WTC11 (cell line): ENCODE results near the gene PRPF40A. TPM values are rescaled to one million over a fixed set of nuclear protein-coding genes. Genes with fewer than 3 reads are reported as not detected.

Source experiments
- ATAC-seq: fragments of 200-7000 bp; cut with Tn5 transposase; 2 replicates; pipeline ENCODE4 v1.10.0; 2021; ENCODE audit warnings: mild to moderate bottlenecking, moderate library complexity
- CTCF ChIA-PET: fragments of 300-600 bp; sonication (Branson Sonifier 250); formaldehyde crosslinking; loops from one replicate; lab custom pipeline; 2021; ENCODE audit warnings: antibody characterized with exemption; lab: Charles Lee
- POLR2A ChIA-PET: fragments of 350-600 bp; sonication (Branson Sonifier 250); formaldehyde crosslinking; loops from one replicate; lab custom pipeline; 2021; ENCODE audit warnings: antibody characterized with exemption; lab: Charles Lee
- DNase-seq: peaks from one replicate; pipeline ENCODE4 v3.0.0; 2021; ENCODE audit warnings: low spot score
- H3K27ac Mint-ChIP-seq: 2 replicates; pipeline ENCODE4 v1.8.0; 2021; ENCODE audit warnings: mixed read lengths
- H3K27me3 Mint-ChIP-seq: 2 replicates; pipeline ENCODE4 v1.8.0; 2021; ENCODE audit warnings: low read depth, mild to moderate bottlenecking, moderate library complexity, mixed read lengths
- H3K36me3 Mint-ChIP-seq: 2 replicates; pipeline ENCODE4 v1.8.0; 2021; ENCODE audit warnings: mixed read lengths
- H3K4me1 Mint-ChIP-seq: 2 replicates; pipeline ENCODE4 v1.8.0; 2022; ENCODE audit warnings: mixed read lengths
- H3K4me3 Mint-ChIP-seq: 2 replicates; pipeline ENCODE4 v1.8.0; 2021; ENCODE audit warnings: mild to moderate bottlenecking, moderate library complexity, mixed read lengths
- H3K9me3 Mint-ChIP-seq: 2 replicates; pipeline ENCODE4 v1.8.0; 2021; ENCODE audit warnings: mixed read lengths
- CREB1 ChIP-seq: sonication (generic); formaldehyde crosslinking; IDR thresholded peaks from 2 replicates; pipeline ENCODE4 v1.8.0; 2023; ENCODE audit warnings: mild to moderate bottlenecking, missing genetic modification reagents
- ELF4 ChIP-seq: sonication (generic); formaldehyde crosslinking; IDR thresholded peaks from 2 replicates; pipeline ENCODE4 v1.8.1; 2022; ENCODE audit warnings: low read depth, mild to moderate bottlenecking, moderate library complexity, missing genetic modification reagents
- EMX1 ChIP-seq: fragments of 250-450 bp; sonication (Bioruptor Pico); IDR thresholded peaks from 2 replicates; pipeline ENCODE4 v1.8.0; 2021; ENCODE audit warnings: mild to moderate bottlenecking
- ESRRA ChIP-seq: sonication (generic); formaldehyde crosslinking; IDR thresholded peaks from 2 replicates; pipeline ENCODE4 v1.8.1; 2022; ENCODE audit warnings: mild to moderate bottlenecking, missing genetic modification reagents, borderline replicate concordance
- ETV6 ChIP-seq: sonication (generic); formaldehyde crosslinking; IDR thresholded peaks from 2 replicates; pipeline ENCODE4 v1.8.1; 2022; ENCODE audit warnings: mild to moderate bottlenecking, missing genetic modification reagents
- FOXJ3 ChIP-seq: sonication (generic); formaldehyde crosslinking; IDR thresholded peaks from 2 replicates; pipeline ENCODE4 v1.9.0; 2021; ENCODE audit warnings: missing genetic modification reagents, mild to moderate bottlenecking, borderline replicate concordance
- KAT7 ChIP-seq: sonication (generic); formaldehyde crosslinking; IDR thresholded peaks from 2 replicates; pipeline ENCODE4 v1.8.1; 2023; ENCODE audit warnings: missing genetic modification reagents, mild to moderate bottlenecking, borderline replicate concordance
- NFE2L1 ChIP-seq: sonication (generic); formaldehyde crosslinking; IDR thresholded peaks from 2 replicates; pipeline ENCODE4 v1.8.1; 2023; ENCODE audit warnings: missing genetic modification reagents
- NR1H2 ChIP-seq: sonication (generic); formaldehyde crosslinking; IDR thresholded peaks from 2 replicates; pipeline ENCODE4 v1.9.0; 2021; ENCODE audit warnings: mild to moderate bottlenecking, moderate library complexity, missing genetic modification reagents
- NR2C2 ChIP-seq: sonication (generic); formaldehyde crosslinking; IDR thresholded peaks from 2 replicates; pipeline ENCODE4 v1.8.0; 2022; ENCODE audit warnings: mild to moderate bottlenecking, missing genetic modification reagents
- OVOL2 ChIP-seq: fragments of 250-450 bp; sonication (Bioruptor Pico); IDR thresholded peaks from 2 replicates; pipeline ENCODE4 v1.9.0; 2021; ENCODE audit warnings: mild to moderate bottlenecking, borderline replicate concordance
- RELA ChIP-seq: sonication (generic); formaldehyde crosslinking; IDR thresholded peaks from 2 replicates; pipeline ENCODE4 v1.8.1; 2022; ENCODE audit warnings: missing genetic modification reagents, mild to moderate bottlenecking, borderline replicate concordance
- SMAD3 ChIP-seq: sonication (generic); formaldehyde crosslinking; IDR thresholded peaks from 2 replicates; pipeline ENCODE4 v1.8.0; 2022; ENCODE audit warnings: missing genetic modification reagents, mild to moderate bottlenecking, borderline replicate concordance
- TP53 ChIP-seq: sonication (generic); formaldehyde crosslinking; IDR thresholded peaks from 2 replicates; pipeline ENCODE4 v1.8.1; 2023; ENCODE audit warnings: mild to moderate bottlenecking, missing genetic modification reagents
- USF2 ChIP-seq: sonication (generic); formaldehyde crosslinking; IDR thresholded peaks from 2 replicates; pipeline ENCODE4 v1.8.1; 2023; ENCODE audit warnings: mild to moderate bottlenecking, missing genetic modification reagents, moderate library complexity
- ZNF232 ChIP-seq: sonication (generic); formaldehyde crosslinking; IDR thresholded peaks from 2 replicates; pipeline ENCODE4 v1.8.0; 2022; ENCODE audit warnings: mild to moderate bottlenecking, missing genetic modification reagents
- ZNF671 ChIP-seq: fragments of 250-450 bp; sonication (Bioruptor Pico); IDR thresholded peaks from 2 replicates; pipeline ENCODE4 v1.8.0; 2021; ENCODE audit warnings: mild to moderate bottlenecking
- total RNA-seq: library from RNA; stranded (reverse); gene quantifications from 3 replicates; pipeline ENCODE4 v1.2.3, GENCODE V29; 2021
- TF ChIP-seq, protein P1 (sequence below): sonication (generic); formaldehyde crosslinking; IDR thresholded peaks from 2 replicates; pipeline ENCODE4 v1.8.1; 2022; ENCODE audit warnings: mild to moderate bottlenecking, missing genetic modification reagents, moderate library complexity, borderline replicate concordance
- TF ChIP-seq, protein P2 (sequence below): sonication (generic); formaldehyde crosslinking; IDR thresholded peaks from 2 replicates; pipeline ENCODE4 v1.8.1; 2022; ENCODE audit warnings: low read depth, mild to moderate bottlenecking, moderate library complexity, missing genetic modification reagents, borderline replicate concordance
- TF ChIP-seq, protein P3 (sequence below): sonication (generic); formaldehyde crosslinking; IDR thresholded peaks from 2 replicates; pipeline ENCODE4 v1.8.0; 2023; ENCODE audit warnings: missing genetic modification reagents
- TF ChIP-seq, protein P4 (sequence below): sonication (generic); formaldehyde crosslinking; IDR thresholded peaks from 2 replicates; pipeline ENCODE4 v1.8.1; 2023; ENCODE audit warnings: mild to moderate bottlenecking, missing genetic modification reagents
- TF ChIP-seq, protein P5 (sequence below): fragments of 250-450 bp; sonication (Bioruptor Pico); IDR thresholded peaks from 2 replicates; pipeline ENCODE4 v1.9.0; 2021; ENCODE audit warnings: moderate library complexity, mild to moderate bottlenecking, inconsistent platforms, borderline replicate concordance

PRPF40A gene
- total RNA-seq, 1 experiment from 2014 or later = 189 TPM

- ATAC-seq = no peak
- POLR2A ChIA-PET = no interaction called here
- TF ChIP-seq, protein P1, sequence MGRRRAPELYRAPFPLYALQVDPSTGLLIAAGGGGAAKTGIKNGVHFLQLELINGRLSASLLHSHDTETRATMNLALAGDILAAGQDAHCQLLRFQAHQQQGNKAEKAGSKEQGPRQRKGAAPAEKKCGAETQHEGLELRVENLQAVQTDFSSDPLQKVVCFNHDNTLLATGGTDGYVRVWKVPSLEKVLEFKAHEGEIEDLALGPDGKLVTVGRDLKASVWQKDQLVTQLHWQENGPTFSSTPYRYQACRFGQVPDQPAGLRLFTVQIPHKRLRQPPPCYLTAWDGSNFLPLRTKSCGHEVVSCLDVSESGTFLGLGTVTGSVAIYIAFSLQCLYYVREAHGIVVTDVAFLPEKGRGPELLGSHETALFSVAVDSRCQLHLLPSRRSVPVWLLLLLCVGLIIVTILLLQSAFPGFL (CRISPR knock-in tag) = no peak
- TF ChIP-seq ZNF671 (CRISPR knock-in tag) = no peak
- no peak for TF ChIP-seq EMX1
- TF ChIP-seq, protein P2, sequence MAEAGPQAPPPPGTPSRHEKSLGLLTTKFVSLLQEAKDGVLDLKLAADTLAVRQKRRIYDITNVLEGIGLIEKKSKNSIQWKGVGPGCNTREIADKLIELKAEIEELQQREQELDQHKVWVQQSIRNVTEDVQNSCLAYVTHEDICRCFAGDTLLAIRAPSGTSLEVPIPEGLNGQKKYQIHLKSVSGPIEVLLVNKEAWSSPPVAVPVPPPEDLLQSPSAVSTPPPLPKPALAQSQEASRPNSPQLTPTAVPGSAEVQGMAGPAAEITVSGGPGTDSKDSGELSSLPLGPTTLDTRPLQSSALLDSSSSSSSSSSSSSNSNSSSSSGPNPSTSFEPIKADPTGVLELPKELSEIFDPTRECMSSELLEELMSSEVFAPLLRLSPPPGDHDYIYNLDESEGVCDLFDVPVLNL (CRISPR knock-in tag) = no peak
- TF ChIP-seq RELA (CRISPR knock-in tag) = no peak
- TF ChIP-seq ZNF232 (CRISPR knock-in tag) = no peak
- TF ChIP-seq OVOL2 = no peak
- TF ChIP-seq, protein P3, sequence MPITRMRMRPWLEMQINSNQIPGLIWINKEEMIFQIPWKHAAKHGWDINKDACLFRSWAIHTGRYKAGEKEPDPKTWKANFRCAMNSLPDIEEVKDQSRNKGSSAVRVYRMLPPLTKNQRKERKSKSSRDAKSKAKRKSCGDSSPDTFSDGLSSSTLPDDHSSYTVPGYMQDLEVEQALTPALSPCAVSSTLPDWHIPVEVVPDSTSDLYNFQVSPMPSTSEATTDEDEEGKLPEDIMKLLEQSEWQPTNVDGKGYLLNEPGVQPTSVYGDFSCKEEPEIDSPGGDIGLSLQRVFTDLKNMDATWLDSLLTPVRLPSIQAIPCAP (CRISPR knock-in tag) = no peak
- TF ChIP-seq USF2 = no peak
- TF ChIP-seq TP53 (CRISPR knock-in tag) = no peak
- no peak for TF ChIP-seq CREB1 (CRISPR knock-in tag)
- TF ChIP-seq ETV6 (CRISPR knock-in tag) = no peak
- TF ChIP-seq NFE2L1 = no peak
- TF ChIP-seq NR2C2 (CRISPR knock-in tag) = no peak
- TF ChIP-seq, protein P4, sequence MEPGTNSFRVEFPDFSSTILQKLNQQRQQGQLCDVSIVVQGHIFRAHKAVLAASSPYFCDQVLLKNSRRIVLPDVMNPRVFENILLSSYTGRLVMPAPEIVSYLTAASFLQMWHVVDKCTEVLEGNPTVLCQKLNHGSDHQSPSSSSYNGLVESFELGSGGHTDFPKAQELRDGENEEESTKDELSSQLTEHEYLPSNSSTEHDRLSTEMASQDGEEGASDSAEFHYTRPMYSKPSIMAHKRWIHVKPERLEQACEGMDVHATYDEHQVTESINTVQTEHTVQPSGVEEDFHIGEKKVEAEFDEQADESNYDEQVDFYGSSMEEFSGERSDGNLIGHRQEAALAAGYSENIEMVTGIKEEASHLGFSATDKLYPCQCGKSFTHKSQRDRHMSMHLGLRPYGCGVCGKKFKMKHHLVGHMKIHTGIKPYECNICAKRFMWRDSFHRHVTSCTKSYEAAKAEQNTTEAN = no peak
- no peak for TF ChIP-seq ELF4 (CRISPR knock-in tag)
- H3K4me3 Mint-ChIP-seq = no peak overlapping the region
- peaks cover 26% of the 10 kb centered on the region for H3K4me1 Mint-ChIP-seq
- no peak overlapping the region for H3K27ac Mint-ChIP-seq
- H3K36me3 Mint-ChIP-seq = peaks cover 57% of the 10 kb centered on the region
- no peaks in the 10 kb centered on the region for H3K27me3 Mint-ChIP-seq
- no peaks in the 10 kb centered on the region for H3K9me3 Mint-ChIP-seq
- no peak for DNase-seq
- CTCF ChIA-PET = no interaction called here
Measured at GRCh38 chr2:152710713-152711112, 6.5 kb downstream of the PRPF40A start.

DNA sequence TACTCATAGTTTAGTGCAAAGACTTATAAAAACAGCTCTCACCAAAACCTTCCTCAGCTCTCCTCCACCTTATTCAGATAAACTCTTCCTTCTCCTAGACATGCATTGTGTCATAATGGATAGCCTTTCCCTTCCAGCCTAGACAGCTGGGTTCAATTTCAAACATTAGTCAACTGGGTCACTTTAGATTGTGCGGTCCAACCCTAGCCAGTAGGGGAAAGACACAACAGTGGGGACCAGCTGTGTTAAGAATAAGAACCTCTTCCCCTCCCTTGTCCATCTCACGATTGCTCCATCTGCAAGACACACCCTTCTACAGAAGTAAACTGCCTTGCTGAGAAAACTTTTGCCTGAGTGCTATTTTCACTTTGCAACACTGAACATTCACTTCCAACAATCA lies 8.5 kb downstream of the PRPF40A start:
- H3K27ac Mint-ChIP-seq = no peak overlapping the region
- peaks cover 27% of the 10 kb centered on the region for H3K4me1 Mint-ChIP-seq
- ChIA-PET CTCF (no interaction called here), POLR2A (no interaction called here)
- no peaks in the 10 kb centered on the region for H3K9me3 Mint-ChIP-seq
- no peak for DNase-seq
- TF ChIP-seq SMAD3 (no peak), EMX1 (no peak), NR1H2 (CRISPR knock-in tag) (no peak), ESRRA (CRISPR knock-in tag) (no peak), KAT7 (CRISPR knock-in tag) (no peak), FOXJ3 (no peak)
- TF ChIP-seq, protein P5, sequence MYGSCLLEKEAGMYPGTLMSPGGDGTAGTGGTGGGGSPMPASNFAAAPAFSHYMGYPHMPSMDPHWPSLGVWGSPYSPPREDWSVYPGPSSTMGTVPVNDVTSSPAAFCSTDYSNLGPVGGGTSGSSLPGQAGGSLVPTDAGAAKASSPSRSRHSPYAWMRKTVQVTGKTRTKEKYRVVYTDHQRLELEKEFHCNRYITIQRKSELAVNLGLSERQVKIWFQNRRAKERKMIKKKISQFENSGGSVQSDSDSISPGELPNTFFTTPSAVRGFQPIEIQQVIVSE (CRISPR knock-in tag) = no peak
- H3K4me3 Mint-ChIP-seq = no peak overlapping the region
- no peaks in the 10 kb centered on the region for H3K27me3 Mint-ChIP-seq
- peaks cover 45% of the 10 kb centered on the region for H3K36me3 Mint-ChIP-seq
- ATAC-seq = no peak
